Upper lobe of right lung (tissue), 1 donor: Measurements from ENCODE around the gene ATG16L2. TPM values are rescaled to one million over a fixed set of nuclear protein-coding genes. Genes with fewer than 3 reads are reported as not detected.

Source experiments
- ATAC-seq: fragments of 200-7000 bp; cut with Tn5 transposase; one replicate; pipeline ENCODE4 v1.9.1; 2020; ENCODE audit warnings: mild to moderate bottlenecking, moderate library complexity
- DNase-seq: peaks from one replicate; pipeline ENCODE4 v3.0.0-alpha.2; 2020
- H3K27ac ChIP-seq: fragments of 200-600 bp; one replicate; pipeline ENCODE4 v1.8.0; 2022
- H3K27me3 ChIP-seq: fragments of 200-600 bp; one replicate; pipeline ENCODE4 v1.8.0; 2022; ENCODE audit warnings: mild to moderate bottlenecking
- H3K36me3 ChIP-seq: fragments of 200-600 bp; one replicate; pipeline ENCODE4 v1.8.0; 2022
- H3K4me1 ChIP-seq: fragments of 200-600 bp; one replicate; pipeline ENCODE4 v1.8.0; 2022
- H3K4me3 ChIP-seq: fragments of 200-600 bp; one replicate; pipeline ENCODE4 v1.8.0; 2022; ENCODE audit warnings: mild to moderate bottlenecking
- H3K9me3 ChIP-seq: fragments of 200-600 bp; one replicate; pipeline ENCODE4 v1.8.0; 2022
- intact Hi-C: fragments of 100-400 bp; cut with DNase I; formaldehyde crosslinking; loops from one replicate; pipeline ENCODE4 v1.11.0; 2022
- long read RNA-seq: library from polyadenylated mRNA; unstranded; transcript quantifications from one replicate; pipeline ENCODE4 v2.0.0, GENCODE V29; 2021
- total RNA-seq: library from RNA; stranded (reverse); fragmentation: NEBNext Ultra II Directional; extraction: Animal tissue kit (Norgen Biotek cat#: 25700); gene quantifications from one replicate; pipeline ENCODE4 v1.2.1, GENCODE V29; 2021
- TF ChIP-seq, protein P1 (sequence below): fragments of 200-600 bp; IDR thresholded peaks from one replicate; pipeline ENCODE4 v1.8.0; 2022; ENCODE audit warnings: antibody characterized with exemption
- donor health status: DM: no; HTN: yes; CAD: no; lungs with severe emphysema.

ATG16L2 gene, protein sequence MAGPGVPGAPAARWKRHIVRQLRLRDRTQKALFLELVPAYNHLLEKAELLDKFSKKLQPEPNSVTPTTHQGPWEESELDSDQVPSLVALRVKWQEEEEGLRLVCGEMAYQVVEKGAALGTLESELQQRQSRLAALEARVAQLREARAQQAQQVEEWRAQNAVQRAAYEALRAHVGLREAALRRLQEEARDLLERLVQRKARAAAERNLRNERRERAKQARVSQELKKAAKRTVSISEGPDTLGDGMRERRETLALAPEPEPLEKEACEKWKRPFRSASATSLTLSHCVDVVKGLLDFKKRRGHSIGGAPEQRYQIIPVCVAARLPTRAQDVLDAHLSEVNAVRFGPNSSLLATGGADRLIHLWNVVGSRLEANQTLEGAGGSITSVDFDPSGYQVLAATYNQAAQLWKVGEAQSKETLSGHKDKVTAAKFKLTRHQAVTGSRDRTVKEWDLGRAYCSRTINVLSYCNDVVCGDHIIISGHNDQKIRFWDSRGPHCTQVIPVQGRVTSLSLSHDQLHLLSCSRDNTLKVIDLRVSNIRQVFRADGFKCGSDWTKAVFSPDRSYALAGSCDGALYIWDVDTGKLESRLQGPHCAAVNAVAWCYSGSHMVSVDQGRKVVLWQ
- 77.5 TPM for total RNA-seq
- long read RNA-seq, transcript ATG16L2-203 (16 exons, 3,841 nt) = minor isoform, 5 of 185 reads
- long read RNA-seq, transcript ATG16L2-201 (18 exons, 2,243 nt) = major isoform, 25 of 185 reads
- long read RNA-seq, transcript ATG16L2-202 (18 exons, 2,254 nt) = minor isoform, 9 of 185 reads
- long read RNA-seq, partial matches to known transcripts = 37 of 185 reads
- long read RNA-seq, other reads (novel, unspliced or antisense) = 103 of 185 reads

DNA sequence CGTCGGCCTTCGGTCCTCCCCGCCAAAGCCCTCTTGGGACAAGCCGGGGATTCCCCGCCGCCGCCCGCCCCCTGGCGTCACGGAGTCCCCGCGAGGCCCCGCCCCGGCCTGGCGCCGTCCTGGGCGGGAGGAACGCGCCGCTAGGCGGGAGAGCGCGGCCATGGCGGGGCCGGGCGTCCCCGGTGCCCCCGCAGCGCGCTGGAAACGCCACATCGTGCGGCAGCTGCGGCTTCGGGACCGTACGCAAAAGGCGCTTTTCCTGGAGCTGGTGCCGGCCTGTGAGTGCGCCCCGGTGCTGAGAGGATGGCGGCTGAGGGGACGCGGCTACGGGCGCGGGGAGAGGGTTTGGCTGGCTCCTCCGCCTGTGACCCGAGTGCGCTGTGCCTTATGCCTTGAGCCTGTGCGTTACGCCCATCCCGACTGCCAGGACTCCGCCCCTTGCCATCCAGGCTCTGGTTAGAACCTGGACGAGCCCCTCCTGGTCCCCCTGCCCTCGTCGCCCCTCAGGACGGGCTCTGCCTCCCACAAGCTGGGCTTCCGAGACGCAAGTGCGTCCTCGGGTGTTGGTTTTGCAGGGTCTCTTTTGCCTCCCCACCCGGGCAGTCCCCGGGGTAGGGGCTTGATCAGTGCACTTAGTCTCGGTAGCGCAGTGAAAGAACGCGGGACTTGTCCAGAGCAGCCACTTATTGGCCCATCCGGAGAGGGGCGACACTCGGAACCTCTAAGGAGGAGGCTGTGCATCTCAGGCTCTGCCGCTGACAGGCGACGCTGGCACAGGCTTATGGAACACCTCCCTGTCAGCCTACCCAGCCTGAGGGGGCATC, at the start of gene ATG16L2:
Gene ATG16L2 (plus strand): TSS at position 126 of the 824 bp plus-strand sequence. CDS start 35 bp downstream, at position 161.
- TF ChIP-seq, protein P1, sequence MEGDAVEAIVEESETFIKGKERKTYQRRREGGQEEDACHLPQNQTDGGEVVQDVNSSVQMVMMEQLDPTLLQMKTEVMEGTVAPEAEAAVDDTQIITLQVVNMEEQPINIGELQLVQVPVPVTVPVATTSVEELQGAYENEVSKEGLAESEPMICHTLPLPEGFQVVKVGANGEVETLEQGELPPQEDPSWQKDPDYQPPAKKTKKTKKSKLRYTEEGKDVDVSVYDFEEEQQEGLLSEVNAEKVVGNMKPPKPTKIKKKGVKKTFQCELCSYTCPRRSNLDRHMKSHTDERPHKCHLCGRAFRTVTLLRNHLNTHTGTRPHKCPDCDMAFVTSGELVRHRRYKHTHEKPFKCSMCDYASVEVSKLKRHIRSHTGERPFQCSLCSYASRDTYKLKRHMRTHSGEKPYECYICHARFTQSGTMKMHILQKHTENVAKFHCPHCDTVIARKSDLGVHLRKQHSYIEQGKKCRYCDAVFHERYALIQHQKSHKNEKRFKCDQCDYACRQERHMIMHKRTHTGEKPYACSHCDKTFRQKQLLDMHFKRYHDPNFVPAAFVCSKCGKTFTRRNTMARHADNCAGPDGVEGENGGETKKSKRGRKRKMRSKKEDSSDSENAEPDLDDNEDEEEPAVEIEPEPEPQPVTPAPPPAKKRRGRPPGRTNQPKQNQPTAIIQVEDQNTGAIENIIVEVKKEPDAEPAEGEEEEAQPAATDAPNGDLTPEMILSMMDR = peak; percentile 24
- peaks cover 23% of the 10 kb centered on the region for H3K36me3 ChIP-seq
- peak within 1 kb of the TSS; percentile 94 for H3K4me3 ChIP-seq
- H3K27ac ChIP-seq = peak within 1 kb of the TSS; percentile 99
- no peaks in the 10 kb centered on the region for H3K9me3 ChIP-seq
- H3K4me1 ChIP-seq = peaks cover 30% of the 10 kb centered on the region
- DNase-seq (peak; percentile 96), ATAC-seq (peak; percentile 91)
- intact Hi-C loops = no loop called here
- H3K27me3 ChIP-seq = no peaks in the 10 kb centered on the region

DNA sequence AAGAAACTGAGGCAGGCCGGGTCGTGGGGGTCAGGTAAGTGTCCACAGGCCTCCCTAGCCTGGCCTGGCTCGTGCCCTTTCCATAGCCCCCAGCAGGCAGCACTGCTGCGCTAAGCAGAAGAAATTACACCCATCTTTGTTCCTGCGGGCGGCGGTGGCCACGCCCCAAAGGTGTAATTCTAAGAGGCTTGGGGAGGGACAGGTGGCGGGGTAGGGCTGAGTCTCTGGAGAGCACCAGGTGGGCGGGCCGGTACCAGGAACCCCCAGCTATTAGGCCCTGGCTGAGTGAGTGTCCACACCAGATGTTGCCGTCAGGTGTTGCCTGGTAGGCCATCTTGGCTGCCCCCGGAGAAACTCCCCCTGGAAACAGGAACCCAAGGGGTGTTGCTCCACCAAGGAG, 49.7 kb upstream of the ATG16L2 start:
- Histone ChIP-seq H3K9me3 (no peaks in the 10 kb centered on the region), H3K27me3 (no peaks in the 10 kb centered on the region), H3K4me1 (peaks cover 5% of the 10 kb centered on the region), H3K4me3 (no peak overlapping the region), H3K36me3 (no peaks in the 10 kb centered on the region), H3K27ac (no peak overlapping the region)
- intact Hi-C loops = no loop called here
- TF ChIP-seq, protein P1 = no peak
- DNase-seq (peak; percentile 83), ATAC-seq (peak; percentile 91)

DNA sequence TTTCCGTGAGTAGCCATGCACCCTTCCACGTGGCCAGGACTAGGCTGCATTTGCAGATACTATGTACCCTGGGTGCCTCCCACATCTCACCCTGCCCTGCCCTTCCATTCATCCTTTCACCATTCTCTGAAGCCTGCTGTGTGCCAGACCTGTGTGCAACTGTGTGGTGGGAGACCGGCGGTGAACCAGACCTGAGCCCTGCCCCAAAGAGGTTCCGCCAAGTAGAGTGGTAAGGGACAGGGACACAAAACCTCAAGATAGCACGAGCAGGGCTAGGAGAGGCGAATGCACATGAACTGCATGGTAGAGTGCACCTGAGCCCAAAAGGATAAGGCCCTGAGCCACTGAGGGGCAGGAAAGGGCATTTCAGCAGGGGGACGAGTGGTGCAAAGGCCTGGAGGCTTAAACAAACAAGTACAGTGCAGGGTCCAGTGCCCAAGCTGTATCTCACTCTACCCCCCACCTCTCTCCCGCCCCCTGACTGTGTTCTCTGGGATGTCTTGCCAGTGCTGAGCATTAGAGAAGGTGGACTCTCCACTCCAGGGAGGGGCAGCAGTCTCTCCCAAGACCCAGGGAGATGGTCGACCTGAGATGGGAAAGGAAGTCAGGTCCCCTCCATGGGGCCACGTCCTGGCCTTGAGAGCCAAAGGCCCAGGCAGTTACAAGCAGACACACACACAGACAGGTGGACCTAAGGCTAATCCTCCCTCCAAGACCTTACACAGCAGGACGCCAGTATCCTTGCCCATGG, 47.9 kb upstream of the ATG16L2 start:
- TF ChIP-seq, protein P1 = no peak
- no peak overlapping the region for H3K27ac ChIP-seq
- no peaks in the 10 kb centered on the region for H3K27me3 ChIP-seq
- ATAC-seq (no peak), DNase-seq (no peak)
- intact Hi-C loops = no loop called here
- H3K4me3 ChIP-seq = no peak overlapping the region
- no peaks in the 10 kb centered on the region for H3K36me3 ChIP-seq
- H3K4me1 ChIP-seq = peaks cover 5% of the 10 kb centered on the region
- H3K9me3 ChIP-seq = no peaks in the 10 kb centered on the region

DNA sequence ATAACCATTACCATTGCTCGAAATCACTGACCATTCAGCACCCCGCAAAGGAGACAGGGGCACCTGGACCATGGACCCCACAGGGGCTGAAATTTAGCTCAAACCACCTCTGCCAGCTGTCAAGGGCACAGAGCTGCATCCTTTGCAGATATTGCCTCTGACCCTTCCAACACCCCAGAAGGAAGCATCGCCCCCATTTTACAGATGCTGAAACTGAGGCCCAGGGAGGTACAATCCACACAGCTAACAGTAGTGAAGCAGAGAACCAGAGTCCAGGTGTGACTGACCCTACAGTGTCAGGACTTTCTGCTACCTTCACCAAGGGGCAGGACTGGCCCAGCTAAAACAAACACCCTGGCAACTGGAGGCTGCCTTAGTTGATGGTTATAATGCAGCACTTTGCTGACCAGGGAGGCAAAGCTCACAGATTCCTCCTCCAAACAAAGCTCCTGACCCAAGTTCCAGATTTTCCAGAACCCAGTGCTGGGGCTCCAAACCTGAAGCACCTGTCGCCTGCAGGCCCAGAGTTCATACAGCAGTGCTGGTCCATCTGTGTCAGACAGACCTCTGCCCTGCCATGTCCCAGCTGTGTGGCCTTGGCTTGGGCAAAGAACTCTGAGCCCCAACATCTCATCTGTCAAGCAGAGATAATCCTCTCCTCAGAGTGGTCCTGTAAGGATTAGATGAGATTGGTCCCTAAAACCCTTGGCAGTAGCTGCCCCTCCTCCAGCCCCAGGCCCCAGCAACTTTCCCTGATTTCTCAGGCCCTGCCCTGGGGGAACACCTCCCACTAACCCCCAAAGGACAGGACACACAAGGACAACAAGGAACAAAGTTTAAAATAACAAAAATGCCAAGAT, 46.8 kb upstream of the ATG16L2 start:
- TF ChIP-seq, protein P1 = no peak
- Histone ChIP-seq H3K4me3 (no peak overlapping the region), H3K27ac (no peak overlapping the region), H3K9me3 (no peaks in the 10 kb centered on the region), H3K27me3 (no peaks in the 10 kb centered on the region), H3K4me1 (peaks cover 5% of the 10 kb centered on the region), H3K36me3 (no peaks in the 10 kb centered on the region)
- DNase-seq (no peak), ATAC-seq (no peak)
- intact Hi-C loops = no loop called here
